Stimulated activated CD4-positive, alpha-beta T cell treated with anti-CD3 and anti-CD28 coated beads, Interleukin-15, amount 100 ng/mL, for 24 hours (primary cell): ENCODE measurements around the gene PRR9.
A peak's percentile ranks its signal among the peaks of the same experiment; 100 is the strongest.

Experiments used
- DNase-seq: peaks from one replicate; pipeline ENCODE4 v3.0.0-alpha.2; 2020

PRR9 gene

DNA sequence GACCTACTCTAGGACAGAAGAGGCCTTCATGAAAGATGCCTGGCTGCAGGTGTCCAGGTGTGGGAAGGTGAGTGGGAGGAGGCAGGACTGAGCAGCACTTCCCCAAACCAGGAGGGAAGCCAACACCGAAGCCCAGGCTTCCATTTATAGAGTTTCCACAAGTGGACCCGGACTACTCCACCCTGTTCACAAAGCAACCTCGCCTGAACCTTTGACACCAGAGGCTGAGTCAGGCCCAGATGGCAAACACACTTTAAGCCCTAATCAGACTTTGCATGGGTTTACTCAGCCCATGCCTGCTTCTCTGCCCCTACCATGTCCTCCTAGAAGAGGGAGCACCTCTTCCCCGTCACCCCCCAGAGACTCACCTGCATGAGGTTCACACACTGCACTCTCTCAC lies 14.0 kb downstream of the PRR9 start:
- no peak for DNase-seq

- no peak for DNase-seq
Observed at GRCh38 chr1:153231785-153232184, 14.4 kb downstream of the PRR9 start.

DNA sequence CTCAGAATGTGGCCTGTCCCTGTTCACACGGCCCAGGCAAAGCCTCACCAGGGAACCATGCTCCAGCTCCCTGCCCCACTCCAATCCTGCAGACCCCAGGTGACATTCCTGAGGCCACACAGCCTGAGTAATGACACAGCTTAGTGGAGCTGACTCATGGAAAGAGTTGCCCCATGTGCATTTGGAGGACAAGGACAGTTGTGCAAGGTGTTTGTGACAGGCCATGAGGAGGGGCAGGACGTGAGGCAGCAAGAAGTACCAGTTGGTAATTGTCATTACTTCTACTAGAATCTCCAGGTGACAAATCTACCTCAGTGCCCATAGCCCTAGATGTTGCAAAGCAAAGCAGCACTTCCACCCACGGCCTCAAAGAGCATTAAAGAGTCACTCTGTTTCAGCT lies 15.2 kb downstream of the PRR9 start:
- no peak for DNase-seq

- DNase-seq = no peak
Observed at GRCh38 chr1:153233448-153233847, 16.1 kb downstream of the PRR9 start.

GRCh38 chr1:153238527-153238926 lies 21.1 kb downstream of the PRR9 start:
- DNase-seq = no peak

DNA sequence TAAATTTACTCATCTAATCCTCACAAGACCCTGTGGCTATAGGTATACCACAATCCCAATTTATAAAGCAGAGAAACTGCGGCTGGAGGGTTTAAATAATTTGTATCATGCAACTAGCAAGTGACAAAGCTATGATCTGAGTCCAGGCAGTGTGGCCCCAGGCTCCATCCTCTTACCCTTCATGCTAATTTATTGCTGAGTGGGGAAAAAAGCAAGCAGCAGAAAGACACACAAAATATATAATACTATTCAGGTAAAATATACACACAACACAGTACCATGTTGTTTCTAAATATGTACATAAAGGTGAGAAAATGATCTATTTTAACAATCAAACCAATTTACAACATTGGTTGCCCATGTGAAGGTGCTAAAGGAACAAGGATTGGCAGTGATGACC lies 24.8 kb downstream of the PRR9 start:
- DNase-seq = no peak

- DNase-seq = no peak
Observed at GRCh38 chr1:153245466-153245865, 28.1 kb downstream of the PRR9 start.

- DNase-seq = no peak
Observed at GRCh38 chr1:153246018-153246417, 28.6 kb downstream of the PRR9 start.

DNA sequence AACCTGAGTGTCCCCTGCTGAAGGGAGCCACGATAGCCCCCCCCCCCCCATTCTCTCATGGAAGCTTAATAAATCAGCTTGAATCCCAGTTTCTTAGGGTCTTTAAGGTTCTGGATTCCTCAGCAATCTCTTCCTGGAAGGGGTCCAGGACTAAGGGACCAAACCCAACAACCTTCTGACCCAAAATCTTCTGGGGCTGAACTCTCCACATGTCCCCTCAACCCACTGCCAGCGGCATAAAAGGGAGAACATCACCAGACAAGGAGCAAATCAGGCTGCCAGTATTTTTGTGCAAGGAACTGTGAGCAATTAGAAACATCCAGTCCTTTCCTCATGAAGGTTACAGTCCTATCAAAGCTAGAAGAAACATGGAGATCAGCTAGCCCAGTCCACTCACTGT lies 29.4 kb downstream of the PRR9 start:
- DNase-seq = no peak

DNA sequence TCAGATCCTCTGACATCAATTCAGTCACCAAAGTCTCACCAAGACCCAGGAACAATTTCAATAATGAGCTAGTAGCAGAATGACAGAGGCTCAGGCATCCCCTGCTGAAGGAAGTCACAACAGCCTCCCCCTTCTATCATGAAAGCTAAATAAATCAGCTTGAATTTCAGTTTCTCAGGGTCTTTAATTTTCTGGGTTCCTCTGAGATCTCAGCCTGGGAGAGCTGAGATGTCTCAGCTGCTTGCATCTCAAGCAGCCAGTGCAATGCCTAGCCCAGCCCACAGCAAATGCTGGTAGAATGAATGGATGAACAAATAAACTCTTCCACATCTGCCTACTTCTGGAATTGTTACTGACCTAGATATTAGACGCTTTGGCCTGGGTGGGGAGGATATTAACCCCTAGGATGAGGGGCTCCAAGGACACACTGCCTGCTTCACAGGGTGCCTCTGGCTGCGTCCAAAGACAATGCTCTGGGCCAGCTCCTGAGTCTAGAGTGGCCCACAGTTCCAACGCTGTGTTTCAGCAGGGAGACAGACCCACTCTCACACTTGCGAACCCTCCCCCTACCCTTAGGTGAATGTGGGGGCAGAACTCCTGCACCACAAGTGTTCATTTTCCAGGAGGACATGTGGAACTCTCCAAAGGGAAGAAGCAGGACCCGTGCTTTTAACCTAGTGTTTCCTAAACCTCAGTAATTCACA lies 30.9 kb downstream of the PRR9 start:
- DNase-seq = no peak

- no peak for DNase-seq
Observed at GRCh38 chr1:153250166-153250565, 32.8 kb downstream of the PRR9 start.

- no peak for DNase-seq
Observed at GRCh38 chr1:153251087-153251486, 33.7 kb downstream of the PRR9 start.

DNA sequence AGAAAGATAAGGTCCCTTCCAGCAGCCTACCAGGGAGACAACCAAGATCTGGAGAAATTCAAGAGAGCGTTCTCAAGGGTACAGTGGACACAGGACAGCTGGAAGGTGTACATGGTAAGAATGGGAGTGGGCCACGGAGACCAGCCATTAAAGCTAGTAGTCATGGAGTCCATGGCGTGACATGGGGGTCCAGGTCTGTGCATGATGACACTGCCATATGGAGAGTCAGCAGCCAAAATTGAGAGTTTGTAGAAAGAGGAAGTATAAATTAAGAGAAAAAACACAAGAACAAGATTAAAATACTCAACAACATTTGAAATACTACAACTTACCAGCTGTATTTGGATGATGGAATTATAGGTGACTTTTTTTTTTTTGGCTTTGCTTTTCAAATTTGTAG lies 34.2 kb downstream of the PRR9 start:
- no peak for DNase-seq

DNA sequence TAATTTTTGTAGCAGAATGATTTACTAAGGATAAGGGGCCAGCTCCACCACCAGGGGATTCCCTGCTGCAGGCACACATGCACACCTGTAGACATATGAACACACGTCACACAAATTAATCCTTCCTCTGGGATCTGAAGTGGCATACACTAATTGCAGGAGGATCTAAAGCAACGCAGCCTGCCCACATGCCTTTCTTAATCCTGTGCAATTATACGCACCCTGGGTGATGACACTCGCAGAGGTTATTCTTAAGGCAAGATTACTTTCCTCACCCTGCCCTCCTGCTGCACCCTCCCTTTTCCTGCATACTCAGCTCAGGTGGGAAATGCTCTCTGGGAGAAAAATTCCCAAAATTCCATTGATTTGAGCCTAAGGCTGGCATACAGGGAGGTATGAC lies 34.6 kb downstream of the PRR9 start:
- no peak for DNase-seq

DNA sequence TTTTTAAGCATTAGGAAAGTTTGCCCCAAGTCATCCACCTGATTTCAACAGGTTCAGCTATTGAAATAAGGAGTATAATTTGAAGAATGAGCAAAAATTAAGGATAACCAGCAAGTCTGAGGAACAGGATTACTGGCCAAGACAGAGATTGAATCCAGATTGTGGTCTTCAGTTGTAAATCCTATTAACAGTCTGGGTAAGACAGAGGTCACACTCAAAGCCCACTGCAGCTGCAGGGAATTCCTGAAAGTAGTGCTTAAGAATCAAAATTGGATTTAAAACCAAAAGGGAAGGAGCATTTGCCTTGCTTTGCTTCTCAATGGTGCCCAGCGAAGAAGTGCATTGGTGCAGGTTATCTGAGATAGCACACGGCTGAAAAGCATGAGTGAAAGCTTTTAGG lies 35.7 kb downstream of the PRR9 start:
- DNase-seq = no peak

DNA sequence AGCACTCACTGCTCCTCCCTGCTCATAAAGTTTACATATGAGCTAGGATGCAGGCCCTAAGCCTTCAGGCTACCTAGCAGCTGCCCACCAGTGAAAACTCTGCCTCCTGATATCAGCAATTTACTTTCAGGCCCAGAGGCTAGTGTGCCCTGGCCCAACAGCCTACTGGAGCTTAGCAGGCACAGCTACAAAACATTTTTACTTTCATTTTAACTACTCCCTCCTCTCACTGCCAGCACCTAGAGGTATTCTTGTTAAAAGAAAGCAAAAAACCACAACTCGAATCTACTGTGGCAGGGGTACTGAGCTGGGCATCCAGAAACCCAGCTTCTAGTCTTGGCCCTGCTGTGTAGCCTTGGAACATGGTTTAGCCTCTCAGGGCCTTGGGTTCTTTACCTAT lies 36.3 kb downstream of the PRR9 start:
- no peak for DNase-seq

DNA sequence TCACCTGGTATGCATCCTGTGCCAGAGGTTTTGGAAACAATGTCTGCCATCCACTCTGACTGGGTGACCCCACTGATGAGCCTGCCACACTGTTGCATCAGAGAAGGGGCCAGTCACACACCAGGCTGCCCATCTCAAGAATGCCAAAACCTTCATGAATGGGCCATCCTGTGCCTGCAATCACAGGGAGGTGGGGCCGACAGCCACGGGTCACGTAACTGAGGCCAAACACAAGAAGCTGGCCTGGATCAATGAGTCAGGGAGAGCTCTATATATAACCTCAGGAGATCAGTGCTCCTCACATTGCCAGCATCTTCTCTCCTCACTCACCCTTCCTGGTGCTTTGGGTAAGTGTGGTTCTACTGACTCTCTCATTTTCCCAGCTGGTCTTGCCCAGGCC lies 42.0 kb downstream of the PRR9 start, which contains the start of gene LORICRIN:
LORICRIN (plus strand) TSS at position 301 of the 400 bp plus-strand sequence. CDS start 1,263 bp downstream, outside the sequence.
- DNase-seq = no peak

- peak; percentile 23 for DNase-seq
Observed at GRCh38 chr1:153260585-153261280, 43.3 kb downstream of the PRR9 start.

DNA sequence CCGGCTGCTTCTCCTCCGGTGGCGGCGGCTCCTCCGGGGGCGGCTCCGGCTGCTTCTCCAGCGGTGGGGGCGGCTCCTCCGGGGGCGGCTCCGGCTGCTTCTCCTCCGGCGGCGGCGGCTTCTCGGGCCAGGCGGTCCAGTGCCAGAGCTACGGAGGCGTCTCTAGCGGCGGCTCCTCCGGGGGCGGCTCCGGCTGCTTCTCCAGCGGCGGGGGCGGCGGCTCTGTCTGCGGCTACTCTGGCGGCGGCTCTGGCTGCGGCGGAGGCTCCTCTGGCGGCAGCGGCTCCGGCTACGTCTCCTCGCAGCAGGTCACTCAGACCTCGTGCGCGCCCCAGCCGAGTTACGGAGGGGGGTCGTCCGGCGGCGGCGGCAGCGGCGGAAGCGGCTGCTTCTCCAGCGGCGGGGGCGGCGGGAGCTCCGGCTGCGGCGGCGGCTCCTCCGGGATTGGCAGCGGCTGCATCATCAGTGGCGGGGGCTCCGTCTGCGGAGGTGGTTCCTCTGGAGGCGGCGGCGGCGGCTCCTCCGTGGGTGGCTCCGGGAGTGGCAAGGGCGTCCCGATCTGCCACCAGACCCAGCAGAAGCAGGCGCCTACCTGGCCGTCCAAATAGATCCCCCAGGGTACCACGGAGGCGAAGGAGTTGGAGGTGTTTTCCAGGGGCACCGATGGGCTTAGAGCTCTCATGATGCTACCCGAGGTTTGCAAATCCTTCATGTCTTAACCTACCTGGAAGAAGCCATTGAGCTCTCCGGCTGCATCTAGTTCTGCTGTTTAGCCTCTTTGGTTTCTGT lies 44.1 kb downstream of the PRR9 start:
- peak; percentile 38 for DNase-seq

DNA sequence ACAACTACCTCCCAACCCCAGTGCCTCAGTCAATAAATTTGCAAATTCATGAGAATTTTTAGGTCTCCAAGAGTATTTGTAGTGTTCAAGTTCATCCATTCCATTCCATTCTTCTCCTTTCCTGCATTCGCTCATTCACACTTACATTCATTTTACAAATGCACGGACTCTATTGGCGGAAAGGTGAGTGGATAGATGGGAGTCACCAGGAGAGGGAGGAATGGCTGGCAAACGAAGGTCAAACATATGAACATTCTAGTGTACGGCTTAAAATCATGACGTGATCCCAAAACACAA lies 44.6 kb downstream of the PRR9 start:
- no peak for DNase-seq

GRCh38 chr1:153262462-153263157 lies 45.2 kb downstream of the PRR9 start:
- no peak for DNase-seq

DNA sequence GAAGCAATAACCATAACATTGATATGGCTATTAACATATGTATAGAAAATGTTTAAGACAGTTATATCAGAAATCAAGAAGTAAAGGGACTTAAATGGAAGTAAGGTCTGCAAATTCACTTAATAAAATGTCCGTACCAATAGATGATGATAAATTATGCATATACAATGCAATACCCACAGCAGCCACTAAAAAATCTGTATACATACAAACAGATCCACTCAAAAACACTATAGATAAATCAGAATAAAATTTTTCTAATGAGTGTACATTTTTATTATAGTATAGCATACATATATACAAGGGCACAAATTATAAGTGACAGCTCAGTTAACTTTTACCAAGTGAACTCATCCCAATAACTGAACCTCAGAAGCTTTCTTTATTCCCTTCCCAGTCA lies 48.1 kb downstream of the PRR9 start:
- no peak for DNase-seq
